Cardiac septum (tissue), 1 donor: ENCODE results near the gene DBNDD1. TPM values are rescaled to one million over a fixed set of nuclear protein-coding genes. Genes with fewer than 3 reads are reported as not detected.

Experiments used
- total RNA-seq: library from RNA; stranded (reverse); fragmentation: NEBNext Ultra II Directional; extraction: Animal tissue kit (Norgen Biotek cat#: 25700); gene quantifications from one replicate; pipeline ENCODE4 v1.2.1, GENCODE V29; 2021
- donor health status: DM: no; HTN: no; CAD: no.

Gene DBNDD1
- total RNA-seq, 1 donor from 2014 or later, result 3.0 TPM

Other genes starting within 250 kb of the DBNDD1 start
- gene FANCA, start 202.8 kb downstream of the DBNDD1 start, total RNA-seq, result 1.0 TPM
- gene SPIRE2, start 191.0 kb downstream of the DBNDD1 start, total RNA-seq, result 0.92 TPM
- 106 TPM for gene TCF25, start 145.9 kb downstream of the DBNDD1 start, total RNA-seq
- 4.0 TPM for gene MC1R, start 100.6 kb downstream of the DBNDD1 start, total RNA-seq
- gene TUBB3, start 96.1 kb downstream of the DBNDD1 start, total RNA-seq, result 6.8 TPM
- 42.8 TPM for gene DEF8, start 70.7 kb downstream of the DBNDD1 start, total RNA-seq
- not detected for gene PRDM7, start 57.9 kb upstream of the DBNDD1 start, total RNA-seq